NCI-H1930 (cell line): Measurements from ENCODE around the gene RNF114.
"Not testable (repeated sequence)": the region's sequence is repeated elsewhere in the genome, so short reads cannot be mapped to it uniquely, and the experiment has no call there.

Experiments used
- DNase-seq, 2 experiments: peaks; one replicate each; lab custom pipeline; 2025; lab: John Stamatoyannopoulos, UW

The RNF114 gene

GRCh38 chr20:49985617-49986016, 49.4 kb downstream of the RNF114 start:
- no peak for DNase-seq

DNA sequence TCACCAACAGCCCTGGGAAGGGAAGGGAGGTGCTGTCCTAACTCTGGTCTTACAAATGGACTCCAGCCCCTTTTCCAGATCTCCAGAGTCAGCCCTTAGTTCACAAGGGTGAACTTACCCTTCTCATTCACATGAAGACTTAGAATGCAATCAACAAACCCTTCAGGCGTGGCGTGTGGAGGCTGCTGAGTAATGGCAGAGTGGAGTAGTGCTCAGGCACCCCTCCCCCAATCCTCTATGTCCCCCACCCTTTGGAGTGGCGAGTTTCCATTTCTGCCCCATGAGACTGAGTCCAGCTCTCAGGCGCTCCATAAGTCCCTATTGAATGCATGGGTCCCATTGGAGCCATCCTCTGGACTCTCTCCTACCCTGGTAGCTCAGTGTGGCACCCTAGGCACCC, 49.9 kb downstream of the RNF114 start:
- no peak for DNase-seq

- no peak for DNase-seq
These were observed 51.0 kb downstream of the RNF114 start for GRCh38 chr20:49987015-49987867.

DNA sequence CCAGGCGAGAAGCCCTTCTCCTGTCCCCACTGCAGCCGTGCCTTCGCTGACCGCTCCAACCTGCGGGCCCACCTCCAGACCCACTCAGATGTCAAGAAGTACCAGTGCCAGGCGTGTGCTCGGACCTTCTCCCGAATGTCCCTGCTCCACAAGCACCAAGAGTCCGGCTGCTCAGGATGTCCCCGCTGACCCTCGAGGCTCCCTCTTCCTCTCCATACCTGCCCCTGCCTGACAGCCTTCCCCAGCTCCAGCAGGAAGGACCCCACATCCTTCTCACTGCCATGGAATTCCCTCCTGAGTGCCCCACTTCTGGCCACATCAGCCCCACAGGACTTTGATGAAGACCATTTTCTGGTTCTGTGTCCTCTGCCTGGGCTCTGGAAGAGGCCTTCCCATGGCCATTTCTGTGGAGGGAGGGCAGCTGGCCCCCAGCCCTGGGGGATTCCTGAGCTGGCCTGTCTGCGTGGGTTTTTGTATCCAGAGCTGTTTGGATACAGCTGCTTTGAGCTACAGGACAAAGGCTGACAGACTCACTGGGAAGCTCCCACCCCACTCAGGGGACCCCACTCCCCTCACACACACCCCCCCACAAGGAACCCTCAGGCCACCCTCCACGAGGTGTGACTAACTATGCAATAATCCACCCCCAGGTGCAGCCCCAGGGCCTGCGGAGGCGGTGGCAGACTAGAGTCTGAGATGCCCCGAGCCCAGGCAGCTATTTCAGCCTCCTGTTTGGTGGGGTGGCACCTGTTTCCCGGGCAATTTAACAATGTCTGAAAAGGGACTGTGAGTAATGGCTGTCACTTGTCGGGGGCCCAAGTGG, 51.9 kb downstream of the RNF114 start:
- DNase-seq, result no peak

DNA sequence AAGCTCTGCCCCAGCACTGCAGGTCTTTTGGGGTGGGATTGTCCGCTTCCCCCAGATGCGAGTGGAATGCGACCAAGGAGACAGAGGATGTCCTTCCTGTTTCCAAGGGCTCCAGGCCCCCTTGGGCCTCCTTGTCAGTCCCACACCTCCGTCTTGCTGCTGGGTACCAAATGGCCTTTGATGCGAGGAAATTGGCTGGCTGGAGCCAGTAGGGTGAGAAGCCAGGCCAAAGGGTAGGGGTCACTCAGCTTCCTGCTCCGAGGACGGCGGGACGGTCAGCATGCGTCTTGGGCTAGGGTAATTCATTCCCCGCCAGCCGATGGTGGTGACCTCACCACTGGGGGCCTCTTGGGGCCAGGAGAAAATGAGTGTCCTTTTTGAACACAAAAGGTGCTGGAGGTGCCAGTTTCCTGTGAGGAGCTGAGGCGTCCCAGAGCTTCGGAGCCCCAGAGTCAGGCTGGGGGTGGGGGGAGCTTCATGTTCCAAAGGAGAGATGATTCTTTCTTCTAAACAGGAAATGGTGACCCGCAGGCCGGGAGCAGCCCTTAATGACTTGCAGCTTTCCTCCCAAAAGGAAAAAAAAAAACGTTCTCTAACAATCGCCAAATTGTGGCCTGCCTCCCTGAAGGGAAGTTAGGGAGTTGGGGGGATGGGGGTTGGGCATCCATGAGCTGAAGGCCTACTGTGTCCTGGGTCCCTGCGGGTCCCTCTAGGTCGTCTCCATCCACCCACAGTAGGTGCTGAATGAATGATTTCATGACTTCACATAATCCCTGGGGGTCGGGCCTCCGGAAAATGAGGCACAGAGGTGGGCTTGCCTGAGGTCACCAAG, 53.3 kb downstream of the RNF114 start:
- no peak for DNase-seq

DNA sequence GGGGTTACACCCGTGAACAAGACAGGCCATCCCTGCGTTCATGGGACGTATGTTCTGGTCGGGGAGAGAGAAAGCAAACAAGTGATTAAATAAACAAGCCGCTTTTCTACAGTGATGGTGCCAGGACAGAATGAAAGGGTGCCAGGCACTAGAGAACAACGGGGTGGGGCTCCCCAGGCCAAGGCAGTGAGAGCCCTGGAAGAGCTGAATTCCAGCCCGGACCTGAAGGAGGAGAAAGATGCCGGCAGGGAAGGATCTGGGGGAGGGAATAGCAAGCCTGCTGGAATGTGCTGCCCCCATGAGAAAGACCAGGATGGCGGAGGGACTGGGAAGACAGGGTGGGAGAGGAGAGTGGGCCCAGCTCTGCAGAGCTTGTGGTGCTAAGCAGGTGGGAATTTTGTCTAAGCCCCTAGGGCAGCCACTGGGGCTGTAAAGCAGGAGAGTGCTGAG, 54.1 kb downstream of the RNF114 start:
- DNase-seq, result no peak

DNA sequence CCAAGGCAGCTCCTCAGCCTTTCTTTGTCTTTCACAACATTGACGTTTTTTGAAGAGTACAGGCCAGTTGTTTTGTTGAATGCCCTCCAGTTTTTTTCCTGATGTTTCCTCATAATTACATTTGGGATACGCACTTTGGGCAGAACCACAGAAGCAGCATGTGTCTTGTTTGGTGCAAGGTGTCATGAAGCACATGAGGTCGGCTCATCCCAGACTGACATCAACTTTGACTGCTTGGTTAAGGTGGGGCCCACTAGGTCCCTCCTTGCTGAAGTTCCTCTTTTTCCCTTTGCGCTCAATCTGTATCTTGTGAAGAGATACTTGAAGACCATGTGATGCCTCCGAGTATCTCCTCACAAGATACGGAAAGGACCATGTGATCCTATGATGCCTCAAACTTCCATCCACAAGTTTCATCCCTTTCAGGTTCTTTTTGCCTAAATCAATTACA, 57.1 kb downstream of the RNF114 start:
- no peak for DNase-seq

GRCh38 chr20:49995586-49995985, 59.4 kb downstream of the RNF114 start:
- DNase-seq, result no peak

DNA sequence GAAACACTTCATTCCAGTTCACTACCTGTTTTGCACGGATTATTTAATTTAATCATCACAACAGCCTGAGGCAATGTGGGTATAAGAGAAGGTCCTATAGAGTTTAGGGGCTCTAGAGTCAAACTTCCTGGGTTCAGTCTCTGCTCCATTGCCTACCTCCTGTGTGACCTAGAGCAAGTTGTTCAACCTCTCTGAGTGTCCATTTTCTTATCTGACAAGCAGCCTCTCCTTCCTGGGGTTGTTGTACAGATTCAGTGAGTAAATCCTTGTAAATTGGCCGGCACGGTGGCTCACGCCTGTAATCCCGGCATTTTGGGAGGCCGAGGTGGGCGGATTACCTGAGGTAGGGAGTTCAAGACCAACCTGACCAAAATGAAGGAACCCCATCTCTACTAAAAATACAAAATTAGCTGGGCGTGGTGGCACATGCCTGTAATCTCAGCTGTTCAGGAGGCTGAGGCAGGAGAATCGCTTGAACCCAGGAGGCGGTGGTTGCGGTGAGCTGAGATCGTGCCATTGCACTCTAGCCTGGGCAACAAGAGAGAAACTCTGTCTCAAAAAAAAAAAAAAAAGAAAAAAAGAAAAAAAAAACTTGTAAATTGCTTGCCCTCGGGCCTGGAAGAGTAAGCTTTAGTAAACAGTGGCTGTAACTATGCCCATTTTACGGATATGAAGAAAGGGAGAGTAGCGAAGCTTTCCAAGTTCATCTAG, 62.4 kb downstream of the RNF114 start:
- DNase-seq, result not testable (repeated sequence)

DNA sequence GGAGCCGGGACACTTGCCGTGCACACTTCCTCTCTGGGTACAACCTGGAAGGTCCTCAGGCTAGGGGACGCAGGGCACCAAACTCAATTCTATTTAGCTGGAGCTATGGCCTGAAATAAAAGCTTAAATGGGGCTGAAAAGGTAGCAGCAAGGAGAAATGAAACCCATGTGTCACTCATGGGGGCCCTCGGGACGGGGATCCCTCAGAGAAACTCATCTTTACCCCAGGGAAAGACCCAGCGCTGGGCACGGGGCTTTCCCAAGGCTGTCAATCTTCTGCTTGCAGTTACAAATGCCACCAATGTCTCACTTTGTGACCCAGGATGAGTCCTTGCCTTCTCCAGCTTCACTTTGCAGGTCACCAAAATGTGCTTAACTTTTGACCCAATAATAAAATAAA, 63.1 kb downstream of the RNF114 start:
- DNase-seq, result no peak

- DNase-seq, result not testable (repeated sequence)
These were observed 64.5 kb downstream of the RNF114 start for GRCh38 chr20:50000548-50001222.

GRCh38 chr20:50001784-50002311, 65.7 kb downstream of the RNF114 start:
- DNase-seq, result no peak

GRCh38 chr20:50003253-50003656, 67.1 kb downstream of the RNF114 start:
- no peak for DNase-seq
